WTC11 (cell line): ENCODE measurements around the gene GPC6.

Experiments used
- ETV6 ChIP-seq: sonication (generic); formaldehyde crosslinking; IDR thresholded peaks from 2 replicates; pipeline ENCODE4 v1.8.1; 2022; ENCODE audit warnings: mild to moderate bottlenecking, missing genetic modification reagents
- NFYB ChIP-seq: sonication (generic); formaldehyde crosslinking; conservative IDR thresholded peaks from 2 replicates; pipeline ENCODE4 v1.8.0; 2022; ENCODE audit warnings: low read depth, missing genetic modification reagents
- NR2C2 ChIP-seq: sonication (generic); formaldehyde crosslinking; IDR thresholded peaks from 2 replicates; pipeline ENCODE4 v1.8.0; 2022; ENCODE audit warnings: mild to moderate bottlenecking, missing genetic modification reagents
- SP1 ChIP-seq: sonication (generic); formaldehyde crosslinking; conservative IDR thresholded peaks from 2 replicates; pipeline ENCODE4 v1.8.1; 2022; ENCODE audit warnings: missing genetic modification reagents
- TP53 ChIP-seq: sonication (generic); formaldehyde crosslinking; IDR thresholded peaks from 2 replicates; pipeline ENCODE4 v1.8.1; 2023; ENCODE audit warnings: mild to moderate bottlenecking, missing genetic modification reagents
- TF ChIP-seq, protein P1 (sequence below): sonication (generic); formaldehyde crosslinking; IDR thresholded peaks from 2 replicates; pipeline ENCODE4 v1.8.1; 2023; ENCODE audit warnings: mild to moderate bottlenecking, missing genetic modification reagents, moderate library complexity
- TF ChIP-seq, protein P2 (sequence below): fragments of 200-600 bp; IDR thresholded peaks from 2 replicates; pipeline ENCODE4 v1.8.0; 2022; ENCODE audit warnings: antibody characterized with exemption
- TF ChIP-seq, protein P3 (sequence below): sonication (generic); formaldehyde crosslinking; IDR thresholded peaks from 2 replicates; pipeline ENCODE4 v1.8.0; 2022; ENCODE audit warnings: mild to moderate bottlenecking, missing genetic modification reagents
- TF ChIP-seq, protein P4 (sequence below): sonication (generic); formaldehyde crosslinking; IDR thresholded peaks from 2 replicates; pipeline ENCODE4 v1.8.1; 2023; ENCODE audit warnings: mild to moderate bottlenecking, missing genetic modification reagents

DNA sequence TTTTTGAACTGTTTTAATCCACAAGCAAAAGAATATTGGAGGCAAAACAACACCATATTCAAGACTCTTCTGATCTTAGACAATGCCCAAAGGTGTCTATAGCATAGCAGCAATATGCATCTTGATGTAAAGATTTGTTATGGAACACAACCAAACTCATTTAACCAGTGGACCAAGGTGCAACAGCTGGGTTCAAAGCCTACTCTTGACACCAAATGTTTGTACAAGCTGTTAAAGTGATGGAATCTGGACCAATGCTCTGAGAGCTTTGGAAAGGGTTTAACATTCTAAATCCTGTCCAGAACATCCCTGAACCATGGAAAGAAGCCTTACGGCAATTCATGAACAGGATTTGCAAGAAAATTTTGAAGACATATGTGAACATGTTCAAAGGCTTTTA, 520.0 kb downstream of the GPC6 start:
- TF ChIP-seq, protein P1, sequence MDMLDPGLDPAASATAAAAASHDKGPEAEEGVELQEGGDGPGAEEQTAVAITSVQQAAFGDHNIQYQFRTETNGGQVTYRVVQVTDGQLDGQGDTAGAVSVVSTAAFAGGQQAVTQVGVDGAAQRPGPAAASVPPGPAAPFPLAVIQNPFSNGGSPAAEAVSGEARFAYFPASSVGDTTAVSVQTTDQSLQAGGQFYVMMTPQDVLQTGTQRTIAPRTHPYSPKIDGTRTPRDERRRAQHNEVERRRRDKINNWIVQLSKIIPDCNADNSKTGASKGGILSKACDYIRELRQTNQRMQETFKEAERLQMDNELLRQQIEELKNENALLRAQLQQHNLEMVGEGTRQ (CRISPR knock-in tag), result no peak
- TF ChIP-seq, protein P2, sequence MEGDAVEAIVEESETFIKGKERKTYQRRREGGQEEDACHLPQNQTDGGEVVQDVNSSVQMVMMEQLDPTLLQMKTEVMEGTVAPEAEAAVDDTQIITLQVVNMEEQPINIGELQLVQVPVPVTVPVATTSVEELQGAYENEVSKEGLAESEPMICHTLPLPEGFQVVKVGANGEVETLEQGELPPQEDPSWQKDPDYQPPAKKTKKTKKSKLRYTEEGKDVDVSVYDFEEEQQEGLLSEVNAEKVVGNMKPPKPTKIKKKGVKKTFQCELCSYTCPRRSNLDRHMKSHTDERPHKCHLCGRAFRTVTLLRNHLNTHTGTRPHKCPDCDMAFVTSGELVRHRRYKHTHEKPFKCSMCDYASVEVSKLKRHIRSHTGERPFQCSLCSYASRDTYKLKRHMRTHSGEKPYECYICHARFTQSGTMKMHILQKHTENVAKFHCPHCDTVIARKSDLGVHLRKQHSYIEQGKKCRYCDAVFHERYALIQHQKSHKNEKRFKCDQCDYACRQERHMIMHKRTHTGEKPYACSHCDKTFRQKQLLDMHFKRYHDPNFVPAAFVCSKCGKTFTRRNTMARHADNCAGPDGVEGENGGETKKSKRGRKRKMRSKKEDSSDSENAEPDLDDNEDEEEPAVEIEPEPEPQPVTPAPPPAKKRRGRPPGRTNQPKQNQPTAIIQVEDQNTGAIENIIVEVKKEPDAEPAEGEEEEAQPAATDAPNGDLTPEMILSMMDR, result no peak
- no peak for TF ChIP-seq ETV6 (CRISPR knock-in tag)
- TF ChIP-seq NFYB (CRISPR knock-in tag), result no peak
- TF ChIP-seq NR2C2 (CRISPR knock-in tag), result no peak
- TF ChIP-seq, protein P3, sequence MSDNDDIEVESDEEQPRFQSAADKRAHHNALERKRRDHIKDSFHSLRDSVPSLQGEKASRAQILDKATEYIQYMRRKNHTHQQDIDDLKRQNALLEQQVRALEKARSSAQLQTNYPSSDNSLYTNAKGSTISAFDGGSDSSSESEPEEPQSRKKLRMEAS, result no peak
- no peak for TF ChIP-seq SP1 (CRISPR knock-in tag)
- no peak for TF ChIP-seq TP53 (CRISPR knock-in tag)
- TF ChIP-seq, protein P4, sequence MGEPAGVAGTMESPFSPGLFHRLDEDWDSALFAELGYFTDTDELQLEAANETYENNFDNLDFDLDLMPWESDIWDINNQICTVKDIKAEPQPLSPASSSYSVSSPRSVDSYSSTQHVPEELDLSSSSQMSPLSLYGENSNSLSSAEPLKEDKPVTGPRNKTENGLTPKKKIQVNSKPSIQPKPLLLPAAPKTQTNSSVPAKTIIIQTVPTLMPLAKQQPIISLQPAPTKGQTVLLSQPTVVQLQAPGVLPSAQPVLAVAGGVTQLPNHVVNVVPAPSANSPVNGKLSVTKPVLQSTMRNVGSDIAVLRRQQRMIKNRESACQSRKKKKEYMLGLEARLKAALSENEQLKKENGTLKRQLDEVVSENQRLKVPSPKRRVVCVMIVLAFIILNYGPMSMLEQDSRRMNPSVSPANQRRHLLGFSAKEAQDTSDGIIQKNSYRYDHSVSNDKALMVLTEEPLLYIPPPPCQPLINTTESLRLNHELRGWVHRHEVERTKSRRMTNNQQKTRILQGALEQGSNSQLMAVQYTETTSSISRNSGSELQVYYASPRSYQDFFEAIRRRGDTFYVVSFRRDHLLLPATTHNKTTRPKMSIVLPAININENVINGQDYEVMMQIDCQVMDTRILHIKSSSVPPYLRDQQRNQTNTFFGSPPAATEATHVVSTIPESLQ (CRISPR knock-in tag), result no peak
